ENCODE data around the gene LZTS2.

DNA sequence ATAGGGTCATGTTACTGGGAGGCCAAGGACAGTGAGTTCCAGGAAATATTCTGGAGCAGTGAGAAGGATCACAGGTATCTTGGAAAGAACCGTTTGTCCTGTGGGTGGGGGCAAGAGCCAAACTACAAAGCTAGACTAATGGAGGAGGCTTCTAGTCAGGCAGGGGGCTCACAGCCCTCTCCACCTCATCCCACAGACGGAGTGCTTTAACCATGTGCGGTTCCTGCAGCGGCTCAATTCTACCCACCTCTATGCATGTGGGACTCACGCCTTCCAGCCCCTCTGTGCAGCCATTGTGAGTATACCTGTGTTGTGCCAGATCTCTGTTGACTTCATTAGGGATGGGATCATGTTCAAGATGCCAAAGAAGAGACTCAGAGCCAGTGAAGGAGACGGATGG is 22.2 kb upstream of the LZTS2 start:
- TF ChIP-seq, protein P1, sequence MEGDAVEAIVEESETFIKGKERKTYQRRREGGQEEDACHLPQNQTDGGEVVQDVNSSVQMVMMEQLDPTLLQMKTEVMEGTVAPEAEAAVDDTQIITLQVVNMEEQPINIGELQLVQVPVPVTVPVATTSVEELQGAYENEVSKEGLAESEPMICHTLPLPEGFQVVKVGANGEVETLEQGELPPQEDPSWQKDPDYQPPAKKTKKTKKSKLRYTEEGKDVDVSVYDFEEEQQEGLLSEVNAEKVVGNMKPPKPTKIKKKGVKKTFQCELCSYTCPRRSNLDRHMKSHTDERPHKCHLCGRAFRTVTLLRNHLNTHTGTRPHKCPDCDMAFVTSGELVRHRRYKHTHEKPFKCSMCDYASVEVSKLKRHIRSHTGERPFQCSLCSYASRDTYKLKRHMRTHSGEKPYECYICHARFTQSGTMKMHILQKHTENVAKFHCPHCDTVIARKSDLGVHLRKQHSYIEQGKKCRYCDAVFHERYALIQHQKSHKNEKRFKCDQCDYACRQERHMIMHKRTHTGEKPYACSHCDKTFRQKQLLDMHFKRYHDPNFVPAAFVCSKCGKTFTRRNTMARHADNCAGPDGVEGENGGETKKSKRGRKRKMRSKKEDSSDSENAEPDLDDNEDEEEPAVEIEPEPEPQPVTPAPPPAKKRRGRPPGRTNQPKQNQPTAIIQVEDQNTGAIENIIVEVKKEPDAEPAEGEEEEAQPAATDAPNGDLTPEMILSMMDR (IDR thresholded peaks at IDR 0.05): no peak
- TF ChIP-seq POLR2A (IDR thresholded peaks at IDR 0.05): no peak
